ENCODE measurements around the gene ARHGAP26. TPM values are rescaled to one million over a fixed set of nuclear protein-coding genes. Genes with fewer than 3 reads are reported as not detected.

The ARHGAP26 gene
- total RNA-seq, 1 experiment from 2014 or later = 79.8 TPM

DNA sequence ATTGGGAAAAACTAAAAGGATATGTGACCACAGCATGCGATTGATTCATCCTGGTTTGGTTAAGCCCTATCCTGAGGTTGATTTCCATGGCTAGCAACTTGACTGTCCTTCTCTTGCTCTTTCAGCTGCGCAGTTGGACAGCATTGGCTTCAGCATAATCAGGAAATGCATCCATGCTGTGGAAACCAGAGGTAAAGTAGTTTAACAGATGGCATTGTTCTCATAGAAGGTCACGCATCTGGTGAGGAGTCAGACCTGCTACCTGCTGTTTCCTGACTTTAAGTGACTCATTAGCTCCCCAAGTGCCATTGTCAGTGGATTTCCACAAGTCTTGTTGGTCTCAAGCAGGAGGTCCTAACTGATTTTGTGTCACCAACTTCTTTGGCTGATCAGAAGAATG is 266.9 kb downstream of the ARHGAP26 start:
- H3K4me1 ChIP-seq = no peaks in the 10 kb centered on the region
- peaks cover 7% of the 10 kb centered on the region for H3K4me1 Mint-ChIP-seq (ENCODE audit: low read depth, unreplicated experiment)
- CTCF ChIA-PET = no interaction called here
- intact Hi-C loops (cut with micrococcal nuclease; ENCODE audit: unreplicated experiment) = no loop called here
- DNase-seq = no peak
- H3K36me3 Mint-ChIP-seq (ENCODE audit: insufficient read depth, unreplicated experiment) = peaks cover 38% of the 10 kb centered on the region
- H3K9me3 ChIP-seq = no peaks in the 10 kb centered on the region
- no peak overlapping the region for H3K27ac Mint-ChIP-seq (ENCODE audit: unreplicated experiment)
- no TSS peak for BruUV-seq (replicated peaks)
- H3K27me3 ChIP-seq (replicated peaks; ENCODE audit: control insufficient read depth, insufficient read depth, low read length) = no peaks in the 10 kb centered on the region
- no peak overlapping the region for H3K4me3 Mint-ChIP-seq (ENCODE audit: unreplicated experiment)
- no peaks in the 10 kb centered on the region for H3K9me3 Mint-ChIP-seq (ENCODE audit: unreplicated experiment)
- POLR2A ChIA-PET = no interaction called here
- H3K4me3 ChIP-seq (ENCODE audit: low read depth, low read length) = no peak overlapping the region
- H3K27me3 Mint-ChIP-seq (ENCODE audit: insufficient read depth, unreplicated experiment) = no peaks in the 10 kb centered on the region
- peaks cover under 1% of the 10 kb centered on the region; the same call in 1 of the 2 replicates for H3K36me3 ChIP-seq (ENCODE audit: control insufficient read depth, insufficient read depth, low read length)
- TF ChIP-seq, protein P1, sequence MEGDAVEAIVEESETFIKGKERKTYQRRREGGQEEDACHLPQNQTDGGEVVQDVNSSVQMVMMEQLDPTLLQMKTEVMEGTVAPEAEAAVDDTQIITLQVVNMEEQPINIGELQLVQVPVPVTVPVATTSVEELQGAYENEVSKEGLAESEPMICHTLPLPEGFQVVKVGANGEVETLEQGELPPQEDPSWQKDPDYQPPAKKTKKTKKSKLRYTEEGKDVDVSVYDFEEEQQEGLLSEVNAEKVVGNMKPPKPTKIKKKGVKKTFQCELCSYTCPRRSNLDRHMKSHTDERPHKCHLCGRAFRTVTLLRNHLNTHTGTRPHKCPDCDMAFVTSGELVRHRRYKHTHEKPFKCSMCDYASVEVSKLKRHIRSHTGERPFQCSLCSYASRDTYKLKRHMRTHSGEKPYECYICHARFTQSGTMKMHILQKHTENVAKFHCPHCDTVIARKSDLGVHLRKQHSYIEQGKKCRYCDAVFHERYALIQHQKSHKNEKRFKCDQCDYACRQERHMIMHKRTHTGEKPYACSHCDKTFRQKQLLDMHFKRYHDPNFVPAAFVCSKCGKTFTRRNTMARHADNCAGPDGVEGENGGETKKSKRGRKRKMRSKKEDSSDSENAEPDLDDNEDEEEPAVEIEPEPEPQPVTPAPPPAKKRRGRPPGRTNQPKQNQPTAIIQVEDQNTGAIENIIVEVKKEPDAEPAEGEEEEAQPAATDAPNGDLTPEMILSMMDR (IDR thresholded peaks at IDR 0.05; ENCODE audit: insufficient read depth in 1 of 2, low read depth in 1 of 2, low read length in 1 of 2, severe bottlenecking in 1 of 2, unreplicated experiment in 1 of 2) = no peak

DNA sequence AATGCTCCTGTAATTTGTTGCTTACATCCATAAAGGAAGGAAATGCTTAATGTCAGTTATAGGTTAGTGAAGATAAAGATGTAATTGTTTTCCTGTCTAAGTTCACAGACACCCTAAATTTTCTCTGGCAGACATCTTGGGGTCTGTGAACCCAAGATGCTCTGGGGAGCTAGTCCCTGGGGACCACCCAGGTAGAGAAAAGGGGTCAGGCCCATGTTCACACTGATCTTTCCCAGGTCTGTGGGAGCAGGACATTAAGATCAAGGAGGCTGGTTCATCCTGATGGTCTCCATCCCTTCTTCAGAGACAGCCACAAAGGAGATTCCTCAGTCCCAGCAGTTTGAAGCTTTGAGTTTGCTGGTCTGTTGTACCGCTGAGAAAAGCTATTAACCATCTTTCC is 267.5 kb downstream of the ARHGAP26 start:
- no peak overlapping the region for H3K27ac Mint-ChIP-seq (ENCODE audit: unreplicated experiment)
- peaks cover under 1% of the 10 kb centered on the region for H3K4me1 Mint-ChIP-seq (ENCODE audit: low read depth, unreplicated experiment)
- Histone ChIP-seq H3K4me1 (no peaks in the 10 kb centered on the region), H3K4me3 (ENCODE audit: low read depth, low read length) (no peak overlapping the region), H3K9me3 (no peaks in the 10 kb centered on the region), H3K27me3 (replicated peaks; ENCODE audit: control insufficient read depth, insufficient read depth, low read length) (no peaks in the 10 kb centered on the region), H3K36me3 (ENCODE audit: control insufficient read depth, insufficient read depth, low read length) (no peaks in the 10 kb centered on the region)
- TF ChIP-seq, protein P1 (IDR thresholded peaks at IDR 0.05; ENCODE audit: insufficient read depth in 1 of 2, low read depth in 1 of 2, low read length in 1 of 2, severe bottlenecking in 1 of 2, unreplicated experiment in 1 of 2) = no peak
- no peaks in the 10 kb centered on the region for H3K9me3 Mint-ChIP-seq (ENCODE audit: unreplicated experiment)
- BruUV-seq (replicated peaks) = no TSS peak
- intact Hi-C loops (cut with micrococcal nuclease; ENCODE audit: unreplicated experiment) = no loop called here
- DNase-seq = no peak
- ChIA-PET POLR2A (no interaction called here), CTCF (no interaction called here)
- H3K27me3 Mint-ChIP-seq (ENCODE audit: insufficient read depth, unreplicated experiment) = no peaks in the 10 kb centered on the region
- no peak overlapping the region for H3K4me3 Mint-ChIP-seq (ENCODE audit: unreplicated experiment)
- H3K36me3 Mint-ChIP-seq (ENCODE audit: insufficient read depth, unreplicated experiment) = peaks cover 44% of the 10 kb centered on the region

DNA sequence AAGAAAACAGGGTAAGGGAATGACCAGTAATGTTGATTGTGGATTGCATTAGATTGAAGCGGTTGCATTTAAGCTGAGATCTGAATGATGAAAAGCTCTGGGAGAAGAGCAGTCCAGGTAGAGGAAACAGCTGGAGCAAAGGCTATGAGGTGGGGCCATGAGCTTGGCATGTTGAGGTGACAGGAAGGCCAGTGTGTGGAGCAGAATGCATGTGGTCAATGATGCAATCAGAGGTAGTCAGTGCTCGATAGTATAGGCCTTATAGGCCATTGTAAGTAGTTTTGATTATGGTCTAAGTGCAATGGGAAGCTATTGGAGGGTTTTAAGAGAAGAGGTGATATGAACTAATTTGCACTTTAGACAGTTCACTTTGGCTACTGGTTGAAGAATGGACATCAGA is 270.4 kb downstream of the ARHGAP26 start:
- DNase-seq = no peak
- TF ChIP-seq, protein P1 (IDR thresholded peaks at IDR 0.05; ENCODE audit: insufficient read depth in 1 of 2, low read depth in 1 of 2, low read length in 1 of 2, severe bottlenecking in 1 of 2, unreplicated experiment in 1 of 2) = no peak
- no peaks in the 10 kb centered on the region for H3K27me3 Mint-ChIP-seq (ENCODE audit: insufficient read depth, unreplicated experiment)
- no peaks in the 10 kb centered on the region for H3K4me1 Mint-ChIP-seq (ENCODE audit: low read depth, unreplicated experiment)
- H3K27ac Mint-ChIP-seq (ENCODE audit: unreplicated experiment) = no peak overlapping the region
- H3K9me3 ChIP-seq = no peaks in the 10 kb centered on the region
- ChIA-PET CTCF (no interaction called here), POLR2A (no interaction called here)
- no peak overlapping the region for H3K4me3 ChIP-seq (ENCODE audit: low read depth, low read length)
- H3K36me3 ChIP-seq (ENCODE audit: control insufficient read depth, insufficient read depth, low read length) = no peaks in the 10 kb centered on the region
- no TSS peak for BruUV-seq (replicated peaks)
- intact Hi-C loops (cut with micrococcal nuclease; ENCODE audit: unreplicated experiment) = no loop called here
- no peak overlapping the region for H3K4me3 Mint-ChIP-seq (ENCODE audit: unreplicated experiment)
- no peaks in the 10 kb centered on the region for H3K9me3 Mint-ChIP-seq (ENCODE audit: unreplicated experiment)
- H3K4me1 ChIP-seq = no peaks in the 10 kb centered on the region
- peaks cover 58% of the 10 kb centered on the region for H3K36me3 Mint-ChIP-seq (ENCODE audit: insufficient read depth, unreplicated experiment)
- H3K27me3 ChIP-seq (replicated peaks; ENCODE audit: control insufficient read depth, insufficient read depth, low read length) = no peaks in the 10 kb centered on the region
